ENCODE data around the gene GALNT18. TPM values are rescaled to one million over a fixed set of nuclear protein-coding genes. Genes with fewer than 3 reads are reported as not detected.

The GALNT18 gene
- total RNA-seq, 2 experiments from 2014 or later, result 0.69 to 0.71 TPM

DNA sequence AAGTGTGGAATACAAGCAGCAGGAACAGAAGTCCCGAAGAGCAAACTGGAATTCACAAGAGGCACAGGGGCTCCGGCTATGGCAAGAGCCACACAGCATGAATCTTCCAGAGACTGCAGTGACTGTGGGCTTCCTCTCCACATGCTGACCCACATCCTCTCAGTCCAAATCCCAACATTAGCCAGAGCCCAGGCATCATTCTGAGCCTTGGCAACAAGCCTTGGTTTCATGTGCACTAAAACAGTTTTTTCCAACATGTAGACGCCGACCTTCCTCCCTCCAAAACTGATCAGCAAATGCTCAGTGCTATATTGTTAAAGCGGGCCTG, 177.0 kb downstream of the GALNT18 start:
- no peak overlapping the region for H3K4me3 Mint-ChIP-seq
- H3K27me3 Mint-ChIP-seq, result no peaks in the 10 kb centered on the region
- DNase-seq, result no peak
- CTCF ChIA-PET, result no interaction called here
- H3K4me1 Mint-ChIP-seq, result peaks cover 4% of the 10 kb centered on the region
- POLR2A ChIA-PET, result no interaction called here
- H3K27ac Mint-ChIP-seq, result no peak overlapping the region
- H3K9me3 Mint-ChIP-seq, result no peaks in the 10 kb centered on the region
- no peaks in the 10 kb centered on the region for H3K36me3 Mint-ChIP-seq (ENCODE audit: low read depth)

DNA sequence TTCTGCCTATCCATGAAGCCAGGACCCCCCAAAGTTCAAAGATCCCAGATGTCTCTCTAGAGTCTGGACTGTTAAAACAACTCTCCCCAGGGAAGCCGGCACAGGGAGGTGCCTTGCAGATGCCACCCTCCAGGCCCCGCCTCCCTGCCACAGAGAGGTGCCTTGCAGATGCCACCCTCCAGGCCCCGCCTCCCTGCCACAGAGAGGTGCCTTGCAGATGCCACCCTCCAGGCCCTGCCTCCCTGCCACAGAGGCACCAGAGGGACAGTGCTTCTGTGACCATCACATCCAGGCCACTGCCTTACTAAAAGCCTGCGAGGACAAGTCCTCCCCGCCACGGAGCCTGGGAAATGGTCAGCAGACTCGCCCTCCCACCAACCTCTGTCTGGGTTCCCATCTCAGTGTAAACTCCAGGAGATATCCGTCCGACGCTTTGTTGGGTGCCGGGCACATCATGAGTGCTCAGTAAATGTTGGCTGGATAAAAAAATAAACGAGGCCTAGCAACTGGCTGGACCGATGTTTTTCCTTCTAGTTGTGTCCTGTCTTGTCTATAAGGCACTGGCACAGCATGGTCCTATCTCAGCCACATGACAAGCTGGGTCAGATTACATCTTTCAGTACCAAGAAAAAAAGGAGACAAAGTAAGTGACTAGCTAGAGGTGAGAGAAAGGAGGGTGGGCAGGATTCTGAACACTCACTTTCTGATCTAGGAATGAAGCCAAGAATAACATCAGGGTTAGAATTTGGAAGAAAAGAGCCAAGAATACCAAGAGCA, 177.6 kb downstream of the GALNT18 start:
- POLR2A ChIA-PET, result no interaction called here
- Mint-ChIP-seq H3K27me3 (no peaks in the 10 kb centered on the region), H3K9me3 (no peaks in the 10 kb centered on the region), H3K4me1 (peaks cover 4% of the 10 kb centered on the region), H3K4me3 (no peak overlapping the region), H3K36me3 (ENCODE audit: low read depth) (no peaks in the 10 kb centered on the region), H3K27ac (no peak overlapping the region)
- CTCF ChIA-PET, result no interaction called here
- DNase-seq, result no peak

DNA sequence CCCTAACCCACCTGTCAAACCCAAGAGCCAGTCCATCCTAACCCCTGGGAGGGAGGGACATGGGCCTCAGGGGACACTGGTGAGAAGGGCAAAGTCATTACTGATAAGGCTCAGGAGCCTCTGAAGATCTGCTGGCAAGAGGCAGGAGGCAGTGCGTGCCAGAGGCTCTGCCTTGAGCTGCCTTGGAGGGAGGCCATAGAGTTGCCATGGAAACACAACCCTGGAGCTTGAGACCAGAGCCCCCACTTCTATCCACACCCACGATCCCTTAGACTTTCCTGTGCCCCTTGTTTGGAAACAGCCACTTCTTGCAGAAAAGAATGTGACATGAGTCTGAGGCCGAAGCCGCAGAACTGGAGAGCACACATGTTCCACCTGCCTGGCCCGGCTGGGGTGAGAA, 179.0 kb downstream of the GALNT18 start:
- Mint-ChIP-seq H3K36me3 (ENCODE audit: low read depth) (no peaks in the 10 kb centered on the region), H3K27ac (no peak overlapping the region), H3K27me3 (no peaks in the 10 kb centered on the region), H3K9me3 (no peaks in the 10 kb centered on the region), H3K4me3 (no peak overlapping the region), H3K4me1 (peaks cover 4% of the 10 kb centered on the region)
- ChIA-PET POLR2A (no interaction called here), CTCF (no interaction called here)
- no peak for DNase-seq

DNA sequence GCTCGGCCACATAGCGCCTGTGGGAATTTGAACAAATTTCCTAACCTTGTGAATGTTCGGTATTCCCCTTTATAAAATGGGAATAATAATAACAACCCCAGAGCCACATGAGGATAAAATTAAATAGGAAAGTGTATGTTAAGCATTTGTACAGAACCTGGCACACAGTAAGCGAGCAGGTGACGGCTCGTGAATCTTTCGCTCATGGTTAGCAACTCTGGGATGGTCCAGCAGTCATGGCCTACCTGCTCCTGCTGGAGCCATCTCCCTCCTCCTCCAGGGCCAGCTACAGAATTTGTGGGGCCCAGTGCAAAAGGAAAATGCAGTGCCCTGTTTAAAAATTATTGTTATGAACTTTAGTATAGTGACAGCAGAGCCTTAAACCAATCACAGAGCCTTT, 180.3 kb downstream of the GALNT18 start:
- ChIA-PET CTCF (no interaction called here), POLR2A (no interaction called here)
- Mint-ChIP-seq H3K4me1 (no peaks in the 10 kb centered on the region), H3K9me3 (no peaks in the 10 kb centered on the region), H3K36me3 (ENCODE audit: low read depth) (no peaks in the 10 kb centered on the region), H3K27ac (no peak overlapping the region), H3K27me3 (no peaks in the 10 kb centered on the region), H3K4me3 (no peak overlapping the region)
- DNase-seq, result no peak

DNA sequence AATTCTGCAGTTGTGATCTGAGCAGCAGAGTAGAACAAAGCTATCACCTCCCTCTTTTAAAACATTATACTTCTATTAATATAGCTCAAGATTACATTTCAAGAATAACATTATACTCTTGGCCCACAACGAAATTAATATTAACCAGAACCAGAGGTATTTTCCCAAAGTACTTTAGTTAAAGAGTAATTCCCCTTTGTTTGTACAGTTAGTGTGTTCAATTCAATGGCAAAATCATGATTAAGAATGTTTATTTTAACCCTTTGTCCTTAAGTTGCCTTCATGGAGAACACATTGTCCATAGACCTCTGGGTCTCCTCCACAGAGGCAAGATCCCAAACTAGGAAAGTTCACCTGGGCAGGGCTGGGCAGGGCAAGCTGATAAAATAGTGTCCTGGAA, 180.7 kb downstream of the GALNT18 start:
- Mint-ChIP-seq H3K4me3 (no peak overlapping the region), H3K36me3 (ENCODE audit: low read depth) (no peaks in the 10 kb centered on the region), H3K27me3 (no peaks in the 10 kb centered on the region), H3K9me3 (no peaks in the 10 kb centered on the region), H3K27ac (no peak overlapping the region), H3K4me1 (no peaks in the 10 kb centered on the region)
- no peak for DNase-seq
- ChIA-PET CTCF (no interaction called here), POLR2A (no interaction called here)

DNA sequence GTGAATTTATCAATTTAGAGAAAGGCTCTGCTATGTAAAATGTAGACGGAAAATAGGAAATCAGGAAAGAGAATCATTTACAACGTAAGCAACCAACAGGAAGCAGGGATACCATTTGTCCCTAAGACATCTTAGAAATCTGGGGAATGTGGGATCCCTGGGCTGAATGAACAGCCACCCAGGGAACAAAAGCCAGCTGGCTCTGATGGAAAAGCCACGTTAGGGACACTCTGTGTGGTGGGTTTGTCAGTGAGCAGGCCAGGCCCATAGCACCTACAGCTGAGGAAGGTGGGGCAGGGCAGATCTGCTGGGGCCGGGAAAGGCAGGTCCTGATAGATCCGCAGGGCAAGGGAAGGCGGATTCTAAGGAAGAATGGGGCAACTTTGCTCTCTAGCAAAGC, 181.7 kb downstream of the GALNT18 start:
- DNase-seq, result no peak
- Mint-ChIP-seq H3K4me1 (no peaks in the 10 kb centered on the region), H3K36me3 (ENCODE audit: low read depth) (no peaks in the 10 kb centered on the region), H3K9me3 (no peaks in the 10 kb centered on the region), H3K4me3 (no peak overlapping the region), H3K27me3 (no peaks in the 10 kb centered on the region), H3K27ac (no peak overlapping the region)
- POLR2A ChIA-PET, result no interaction called here
- CTCF ChIA-PET, result no interaction called here

DNA sequence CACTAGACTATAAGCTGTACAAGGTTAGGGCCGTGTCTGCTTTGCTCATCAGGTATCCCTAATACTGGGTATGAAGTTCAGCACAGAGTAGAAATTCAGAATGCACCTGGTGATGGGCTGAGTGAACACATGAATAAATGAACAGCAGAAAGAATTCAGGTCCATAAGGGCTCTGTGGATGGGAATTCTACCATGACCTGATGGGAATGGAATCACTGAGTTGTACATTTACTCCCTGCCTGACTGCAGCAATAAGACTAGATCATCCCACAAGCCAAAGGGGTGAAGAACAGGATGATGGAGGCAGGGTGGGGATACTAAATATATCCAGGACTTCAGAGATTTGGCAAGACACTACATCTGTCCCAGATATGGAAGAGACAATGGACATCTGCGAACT, 182.2 kb downstream of the GALNT18 start:
- Mint-ChIP-seq H3K4me3 (no peak overlapping the region), H3K9me3 (no peaks in the 10 kb centered on the region), H3K36me3 (ENCODE audit: low read depth) (no peaks in the 10 kb centered on the region), H3K4me1 (no peaks in the 10 kb centered on the region), H3K27me3 (no peaks in the 10 kb centered on the region), H3K27ac (no peak overlapping the region)
- ChIA-PET CTCF (no interaction called here), POLR2A (no interaction called here)
- no peak for DNase-seq

DNA sequence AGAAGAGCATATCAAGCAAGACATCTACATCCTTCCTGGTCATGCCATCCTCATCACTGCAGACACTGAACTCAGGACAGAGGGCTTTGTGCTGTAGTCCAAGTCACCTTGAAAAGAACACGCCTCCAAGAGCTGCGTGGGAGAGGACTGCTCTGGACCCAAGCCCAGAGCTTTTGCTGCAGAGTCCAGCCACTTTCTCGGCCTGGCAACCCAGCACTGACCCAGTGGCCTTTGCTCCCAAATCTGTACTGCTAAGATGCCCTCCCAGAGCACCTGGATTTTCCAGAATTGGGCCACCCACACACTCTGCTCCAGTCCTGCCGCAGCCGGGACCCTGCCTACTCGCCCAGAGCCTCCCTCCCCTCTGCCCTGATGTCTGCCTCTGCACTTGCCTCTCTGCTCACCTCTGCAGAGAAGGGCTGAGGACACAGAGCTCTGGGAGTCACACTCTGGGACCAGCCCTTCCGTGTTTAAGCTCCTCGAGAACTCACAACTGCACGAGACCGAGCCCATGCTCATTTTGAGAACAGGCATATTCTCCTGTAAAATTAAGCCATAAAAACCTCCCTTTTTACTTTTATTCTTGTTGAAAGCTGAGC, 185.0 kb downstream of the GALNT18 start:
- ChIA-PET CTCF (no interaction called here), POLR2A (no interaction called here)
- no peaks in the 10 kb centered on the region for H3K27me3 Mint-ChIP-seq
- no peaks in the 10 kb centered on the region for H3K9me3 Mint-ChIP-seq
- no peaks in the 10 kb centered on the region for H3K4me1 Mint-ChIP-seq
- no peaks in the 10 kb centered on the region for H3K36me3 Mint-ChIP-seq (ENCODE audit: low read depth)
- no peak overlapping the region for H3K4me3 Mint-ChIP-seq
- H3K27ac Mint-ChIP-seq, result no peak overlapping the region
- no peak for DNase-seq

DNA sequence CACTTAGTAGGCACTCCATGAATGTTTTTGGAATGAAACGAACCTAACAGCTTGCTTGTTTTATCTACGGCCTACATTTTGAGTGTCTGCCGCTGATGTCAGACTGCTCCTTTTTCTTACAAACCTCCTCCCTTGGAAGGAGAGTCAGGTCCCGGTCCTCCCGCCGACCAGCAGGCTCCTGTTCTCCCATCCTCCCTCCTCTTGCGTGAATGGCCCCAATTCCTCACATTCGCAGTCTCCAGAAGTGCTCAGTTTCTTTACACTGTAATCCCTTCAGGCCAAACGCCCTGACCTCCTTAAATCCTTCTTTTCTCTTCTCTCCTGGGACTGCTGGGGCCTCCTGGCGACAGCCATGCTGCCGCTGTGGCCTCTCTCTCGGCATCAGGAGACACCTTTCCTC, 186.2 kb downstream of the GALNT18 start:
- Mint-ChIP-seq H3K36me3 (ENCODE audit: low read depth) (no peaks in the 10 kb centered on the region), H3K27ac (no peak overlapping the region), H3K9me3 (no peaks in the 10 kb centered on the region), H3K4me1 (no peaks in the 10 kb centered on the region), H3K27me3 (no peaks in the 10 kb centered on the region), H3K4me3 (no peak overlapping the region)
- ChIA-PET CTCF (interaction anchor here (1.3 kb wide), 1 partner anchor 11 kb away, joined by 3 read pairs; no protein-coding TSS in a partner anchor), POLR2A (no interaction called here)
- DNase-seq, result no peak

DNA sequence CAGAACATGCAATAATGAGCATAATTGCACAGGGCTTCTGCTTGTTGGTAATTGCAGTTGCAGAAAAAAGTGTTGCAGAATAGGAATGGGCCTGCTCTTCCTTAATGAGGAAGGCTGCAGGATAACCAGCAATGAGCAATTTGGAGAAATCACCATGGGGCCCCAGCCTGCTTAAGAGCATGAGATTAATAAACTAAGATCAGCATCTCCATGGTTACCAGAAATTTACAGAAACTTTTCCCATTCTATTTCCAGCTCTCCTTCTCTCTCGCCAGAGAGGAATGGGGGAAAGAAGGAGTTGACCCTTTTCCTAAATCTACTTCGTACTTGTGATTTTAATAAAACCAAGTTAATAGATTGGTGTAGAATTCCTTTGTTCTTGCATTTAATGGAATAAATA, 187.8 kb downstream of the GALNT18 start:
- Mint-ChIP-seq H3K27ac (no peak overlapping the region), H3K36me3 (ENCODE audit: low read depth) (no peaks in the 10 kb centered on the region), H3K4me1 (no peaks in the 10 kb centered on the region), H3K27me3 (no peaks in the 10 kb centered on the region), H3K9me3 (no peaks in the 10 kb centered on the region), H3K4me3 (no peak overlapping the region)
- POLR2A ChIA-PET, result interaction anchor here (0.6 kb wide), 1 partner anchor 353 kb away, joined by 3 read pairs; no protein-coding TSS in a partner anchor
- CTCF ChIA-PET, result interaction anchor here (0.6 to 1.8 kb wide), 3 partner anchors 13 to 72 kb away, joined by 3 to 6 read pairs (median 4); no protein-coding TSS in a partner anchor
- DNase-seq, result no peak

DNA sequence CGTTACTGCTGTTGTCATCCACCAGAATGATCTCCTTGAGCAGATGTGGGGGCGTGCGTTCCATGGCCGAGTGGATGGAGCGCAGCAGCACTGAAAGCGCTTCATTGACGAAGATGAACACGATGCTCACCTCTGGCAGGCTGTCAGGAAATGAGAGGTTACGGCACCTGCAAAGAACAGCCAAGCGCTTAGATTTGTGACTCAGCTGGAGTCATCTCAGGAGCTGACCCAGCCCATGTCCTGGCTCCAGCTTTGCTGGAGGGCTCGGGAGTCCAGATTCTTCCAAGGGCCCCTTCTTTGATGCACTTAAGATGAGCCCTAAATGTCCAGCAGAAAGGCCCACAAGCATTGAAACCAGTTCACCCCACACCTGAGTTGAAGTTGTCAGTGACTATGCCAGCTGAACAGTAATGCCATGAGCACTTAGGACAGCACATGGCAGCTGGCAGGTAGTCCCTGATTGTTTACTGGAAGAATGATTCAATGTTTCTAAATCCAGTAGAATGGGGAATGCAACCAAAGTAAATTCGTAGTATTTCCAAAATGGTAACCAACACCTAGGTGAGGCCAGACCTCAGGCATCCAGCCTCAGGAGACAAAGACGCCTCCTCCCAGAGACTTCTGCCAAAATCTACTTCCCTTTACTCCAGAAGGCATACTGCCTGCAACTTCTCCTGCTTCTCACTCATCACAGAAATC, 189.0 kb downstream of the GALNT18 start:
- no peaks in the 10 kb centered on the region for H3K9me3 Mint-ChIP-seq
- no peak for DNase-seq
- no peak overlapping the region for H3K4me3 Mint-ChIP-seq
- no peaks in the 10 kb centered on the region for H3K27me3 Mint-ChIP-seq
- no peak overlapping the region for H3K27ac Mint-ChIP-seq
- no peaks in the 10 kb centered on the region for H3K4me1 Mint-ChIP-seq
- H3K36me3 Mint-ChIP-seq (ENCODE audit: low read depth), result no peaks in the 10 kb centered on the region
- ChIA-PET POLR2A (no interaction called here), CTCF (interaction anchor here (1.8 kb wide), 1 partner anchor 12 kb away, joined by 6 read pairs; no protein-coding TSS in a partner anchor)

DNA sequence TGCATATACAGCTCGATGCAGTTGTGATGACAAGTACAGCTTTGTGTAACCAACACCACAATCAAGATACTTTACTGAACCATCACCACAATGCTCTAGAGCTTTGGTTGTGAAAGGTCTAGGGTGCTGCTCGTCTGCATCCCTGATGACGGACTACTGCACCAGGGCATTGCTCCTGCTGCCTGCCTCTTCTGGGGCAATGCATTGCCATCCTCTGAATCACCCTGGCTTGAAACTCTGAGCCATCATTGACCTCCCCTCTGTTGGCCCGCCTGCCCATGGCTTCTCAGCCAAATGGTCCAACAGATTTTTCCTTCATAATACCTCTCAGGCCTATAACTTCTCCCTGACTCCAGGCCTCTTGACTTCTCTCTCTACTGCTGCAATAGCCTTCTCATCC, 191.4 kb downstream of the GALNT18 start:
- no peaks in the 10 kb centered on the region for H3K9me3 Mint-ChIP-seq
- DNase-seq, result no peak
- no peaks in the 10 kb centered on the region for H3K4me1 Mint-ChIP-seq
- CTCF ChIA-PET, result no interaction called here
- POLR2A ChIA-PET, result no interaction called here
- no peak overlapping the region for H3K4me3 Mint-ChIP-seq
- no peaks in the 10 kb centered on the region for H3K36me3 Mint-ChIP-seq (ENCODE audit: low read depth)
- no peaks in the 10 kb centered on the region for H3K27me3 Mint-ChIP-seq
- no peak overlapping the region for H3K27ac Mint-ChIP-seq

DNA sequence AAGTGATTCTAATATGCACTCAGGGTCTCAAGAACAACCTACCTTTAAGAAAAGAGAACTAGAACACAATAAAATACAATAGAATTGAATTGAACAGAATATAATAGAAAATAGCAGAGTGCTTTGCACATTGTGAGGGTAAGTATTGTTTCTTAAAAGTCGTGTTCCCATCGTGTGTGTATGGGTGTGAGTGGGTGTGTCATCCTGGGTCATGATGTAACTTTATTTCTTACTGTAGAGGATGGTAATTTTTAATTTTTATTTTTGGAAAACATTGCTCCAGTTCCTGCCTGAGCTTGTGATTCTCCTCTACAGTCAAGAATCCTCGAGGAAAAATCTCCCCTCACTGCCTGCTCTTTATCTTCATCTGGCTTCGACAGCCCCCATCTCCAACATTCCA, 193.1 kb downstream of the GALNT18 start:
- ChIA-PET CTCF (no interaction called here), POLR2A (no interaction called here)
- Mint-ChIP-seq H3K4me1 (no peaks in the 10 kb centered on the region), H3K9me3 (no peaks in the 10 kb centered on the region), H3K27me3 (no peaks in the 10 kb centered on the region), H3K36me3 (ENCODE audit: low read depth) (no peaks in the 10 kb centered on the region), H3K4me3 (no peak overlapping the region), H3K27ac (no peak overlapping the region)
- DNase-seq, result no peak
